NCI-H1105 treated with DMSO at 0.1 percent for 48 hours (cell line): ENCODE measurements around the gene RAB9A.
"Not testable (repeated sequence)": the region's sequence is repeated elsewhere in the genome, so short reads cannot be mapped to it uniquely, and the experiment has no call there.

Source experiments
- DNase-seq: peaks from one replicate; lab custom pipeline; 2025; lab: John Stamatoyannopoulos, UW

Gene RAB9A

DNA sequence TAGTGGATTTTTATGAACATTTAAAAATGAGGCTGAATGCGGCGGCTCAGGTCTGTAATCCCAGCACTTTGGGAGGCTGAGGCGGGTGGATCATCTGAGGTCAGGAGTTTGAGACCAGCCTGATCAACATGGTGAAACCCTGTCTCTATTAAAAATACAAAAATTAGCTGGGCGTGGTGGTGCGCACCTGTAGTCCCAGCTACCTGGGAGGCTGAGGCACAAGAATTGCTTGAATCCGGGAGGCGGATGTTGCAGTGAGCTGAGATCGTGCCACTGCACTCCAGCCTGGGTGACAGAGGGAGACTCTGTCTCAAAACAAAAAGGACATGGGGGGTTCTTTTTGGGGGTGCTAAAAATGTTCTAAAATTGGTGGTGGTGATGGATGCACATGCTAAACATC is 19.2 kb upstream of the RAB9A start:
- DNase-seq, result not testable (repeated sequence)

DNA sequence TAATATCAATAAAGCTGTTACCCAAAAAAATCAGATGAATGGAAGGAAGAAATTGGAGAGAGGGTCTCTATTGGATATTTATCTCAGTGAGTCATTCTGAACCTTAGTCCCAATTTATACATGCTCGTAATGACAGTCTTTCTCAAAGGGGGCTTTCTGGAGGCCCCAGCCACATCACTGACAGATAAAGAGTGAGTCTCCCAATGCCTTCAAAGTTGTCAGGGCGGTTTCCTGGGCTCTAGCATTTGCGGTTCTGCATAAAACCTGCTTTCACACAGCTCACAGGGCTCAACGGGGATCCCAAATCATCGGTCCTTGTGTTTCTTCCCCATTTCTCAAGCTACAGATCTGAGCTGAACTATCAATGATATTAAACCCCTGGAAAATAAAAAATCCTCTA is 18.7 kb upstream of the RAB9A start:
- no peak for DNase-seq

GRCh38 chrX:13673016-13673415 is 15.9 kb upstream of the RAB9A start:
- no peak for DNase-seq

DNA sequence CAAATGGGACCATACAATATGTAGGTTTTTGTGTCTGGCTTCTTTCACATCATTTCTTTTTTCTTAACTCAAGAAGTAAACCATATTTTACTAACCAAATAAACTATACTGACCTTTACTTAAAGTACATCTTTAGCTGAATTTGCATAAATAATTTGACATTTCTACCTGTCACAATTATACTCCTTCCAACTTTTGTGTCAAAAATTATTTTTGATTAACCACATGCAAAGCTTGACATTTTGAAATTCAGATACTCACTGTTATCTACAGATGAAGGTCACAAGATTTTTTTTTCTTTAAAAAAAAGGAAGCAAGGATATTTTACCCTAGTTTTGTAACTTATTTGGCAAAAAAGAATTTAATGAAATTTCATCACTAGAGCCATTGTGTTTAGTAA is 12.0 kb upstream of the RAB9A start:
- no peak for DNase-seq

DNA sequence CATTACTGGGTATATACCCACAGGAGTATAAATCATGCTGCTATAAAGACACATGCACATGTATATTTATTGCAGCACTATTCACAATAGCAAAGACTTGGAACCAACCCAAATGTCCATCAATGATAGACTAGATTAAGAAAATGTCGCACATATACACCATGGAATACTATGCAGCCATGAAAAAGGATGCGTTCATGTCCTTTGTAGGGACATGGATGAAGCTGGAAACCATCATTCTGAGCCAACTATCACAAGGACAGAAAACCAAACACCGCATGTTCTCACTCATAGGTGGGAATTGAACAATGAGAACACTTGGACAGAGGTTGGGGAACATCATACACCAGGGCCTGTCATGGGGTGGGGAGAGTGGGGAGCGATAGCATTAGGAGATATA is 9.2 kb upstream of the RAB9A start:
- DNase-seq, result not testable (repeated sequence)

GRCh38 chrX:13681595-13681994 is 7.3 kb upstream of the RAB9A start:
- no peak for DNase-seq

DNA sequence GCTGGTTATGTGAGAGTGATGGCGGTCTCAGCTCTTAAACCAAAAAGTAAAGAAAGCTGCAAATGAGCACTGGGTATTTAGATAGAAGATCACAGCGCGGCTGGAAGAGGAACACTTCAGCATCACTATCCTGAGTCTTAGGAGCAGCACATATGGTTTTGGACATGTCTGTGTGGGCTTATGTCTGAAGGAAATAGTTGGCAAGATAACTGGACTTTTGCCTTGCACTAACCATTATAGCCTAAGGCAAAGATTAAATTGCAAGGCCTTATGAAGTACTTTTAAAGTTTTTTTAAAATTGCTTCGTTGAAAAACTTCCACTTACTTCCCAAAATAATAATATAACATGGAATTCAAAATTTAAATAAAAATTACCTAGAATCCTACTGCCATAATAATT is 4.6 kb upstream of the RAB9A start:
- no peak for DNase-seq

GRCh38 chrX:13685126-13685763 is 3.7 kb upstream of the RAB9A start:
- DNase-seq, result no peak

DNA sequence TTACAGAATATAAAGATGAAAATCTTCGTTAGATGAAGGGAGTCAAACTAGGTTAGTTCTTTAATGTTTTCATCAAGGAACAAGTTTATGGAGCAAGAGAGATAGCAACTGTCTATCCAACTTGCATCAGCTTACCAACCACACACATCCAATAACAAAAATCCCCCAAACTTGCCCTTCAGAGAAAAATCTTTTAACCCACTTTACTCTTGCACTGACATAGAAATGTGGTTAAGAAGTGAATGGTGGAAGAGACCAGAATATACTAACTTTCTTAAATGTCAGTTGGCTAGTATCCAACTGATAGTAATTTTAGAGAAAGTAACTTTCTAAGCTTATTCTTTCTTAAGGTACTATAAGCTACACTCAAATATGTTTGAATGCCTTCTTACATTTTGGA is 1.7 kb upstream of the RAB9A start:
- no peak for DNase-seq

GRCh38 chrX:13688384-13688957 is 457 bp upstream of the RAB9A start:
- peak; percentile 14 for DNase-seq

DNA sequence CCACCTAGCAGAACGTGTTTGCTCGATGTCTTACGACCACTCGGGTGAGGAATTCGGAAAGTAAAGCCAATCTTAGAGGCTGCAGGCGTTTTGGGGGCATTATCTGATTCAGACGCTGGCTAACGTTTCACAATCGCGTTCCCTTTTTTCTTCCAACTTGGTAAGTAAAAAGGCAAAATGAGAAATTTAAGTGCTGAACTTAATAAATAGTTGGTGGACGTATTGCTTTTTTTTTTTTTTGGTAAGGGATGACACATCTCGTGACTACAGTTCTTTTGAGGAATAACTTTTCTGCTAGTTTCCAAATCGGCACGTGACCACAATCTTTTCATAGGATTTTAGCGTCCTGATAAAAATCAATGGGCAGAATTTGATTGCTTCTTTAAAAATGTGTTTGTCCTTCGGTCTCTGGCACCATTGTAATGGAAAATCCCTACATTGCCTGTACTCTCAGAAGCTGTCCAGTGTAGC is 848 bp downstream of the RAB9A start:
- peak; percentile 12 for DNase-seq

DNA sequence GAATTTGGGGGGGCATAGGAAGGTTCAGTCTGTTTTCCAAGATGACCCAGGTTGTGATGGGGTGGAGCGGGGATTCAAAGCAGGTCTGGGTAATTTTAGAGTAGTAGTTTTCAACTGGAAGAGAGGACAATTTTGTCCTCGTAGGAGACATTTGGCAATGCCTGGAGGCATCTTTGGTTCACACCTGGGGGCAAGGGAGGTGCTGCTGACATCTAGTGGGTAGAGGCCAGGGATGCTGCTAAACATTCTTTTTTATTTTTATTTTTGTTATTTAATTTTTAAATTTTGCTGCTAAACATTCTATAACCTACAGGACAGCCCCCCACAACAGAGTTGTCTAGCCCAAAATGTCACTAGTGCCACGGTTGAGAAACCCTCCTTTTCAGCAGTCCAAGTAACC is 1.9 kb downstream of the RAB9A start:
- DNase-seq, result no peak

DNA sequence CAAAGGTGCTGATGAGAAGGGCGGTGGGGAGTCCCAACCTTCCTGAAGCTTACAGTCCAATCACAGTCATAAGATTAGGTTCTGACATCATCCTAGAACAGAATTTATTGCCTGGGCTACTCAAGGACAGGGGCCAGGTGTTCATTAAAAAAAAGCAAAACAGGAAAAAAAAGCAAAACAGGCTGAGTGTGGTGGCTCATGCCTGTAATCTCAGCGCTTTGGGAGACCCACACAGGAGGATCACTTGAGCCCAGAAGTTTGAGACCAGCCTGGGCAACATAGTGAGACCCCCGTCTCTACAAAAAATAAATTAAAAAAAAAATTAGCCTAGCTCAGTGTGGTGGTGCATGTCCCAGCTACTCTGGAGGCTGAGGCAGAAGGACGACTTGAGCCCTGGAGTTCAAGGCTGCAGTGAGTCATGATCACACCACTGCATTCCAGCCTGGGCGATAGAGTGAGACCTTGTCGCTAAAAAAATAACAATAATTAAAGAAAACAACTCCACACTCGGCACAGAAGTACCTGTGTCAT is 3.0 kb downstream of the RAB9A start:
- DNase-seq, result no peak

DNA sequence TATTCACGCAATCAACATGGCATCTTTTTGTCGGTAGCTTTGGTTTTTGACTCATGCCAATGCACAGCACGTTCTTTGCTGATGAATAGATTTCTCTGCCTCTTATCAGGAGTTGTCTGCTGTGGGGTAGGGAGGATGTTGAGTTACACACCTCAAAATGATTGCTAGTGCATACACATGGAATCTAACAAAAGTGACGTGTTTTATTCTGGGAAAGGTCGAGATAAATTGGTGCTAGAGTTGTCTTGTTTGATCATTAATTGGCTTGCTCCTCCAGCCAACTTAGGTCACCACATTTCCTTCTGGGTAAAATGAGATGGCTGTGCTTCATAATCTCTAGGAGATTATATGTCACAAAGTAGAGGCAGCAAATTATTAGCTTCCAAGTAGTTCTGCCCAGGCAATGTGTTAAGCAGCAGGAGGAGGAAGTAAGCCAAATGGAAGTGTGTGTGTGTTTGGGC is 3.9 kb downstream of the RAB9A start:
- no peak for DNase-seq

GRCh38 chrX:13693341-13693961 is 4.5 kb downstream of the RAB9A start:
- no peak for DNase-seq

GRCh38 chrX:13694359-13694758 is 5.4 kb downstream of the RAB9A start:
- DNase-seq, result no peak

DNA sequence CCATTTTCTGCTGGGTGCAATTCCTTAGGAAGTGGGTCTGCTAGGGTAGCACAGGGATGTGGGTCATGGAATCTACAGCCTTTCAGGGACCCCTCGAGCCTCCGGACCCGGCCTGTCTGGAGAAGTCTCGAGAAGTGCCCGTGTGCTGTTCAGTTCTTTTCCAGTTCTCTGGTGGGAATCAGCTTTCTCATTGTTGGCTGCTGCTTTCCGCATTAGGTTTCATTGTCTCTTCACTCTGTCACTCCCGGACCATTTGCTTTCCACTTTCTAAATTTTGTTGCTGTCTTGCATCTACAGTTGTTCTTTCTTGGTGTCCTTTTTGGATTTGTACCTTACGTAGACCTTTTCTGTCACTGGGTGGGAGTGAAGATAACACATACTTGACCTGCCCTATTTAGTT is 6.1 kb downstream of the RAB9A start:
- no peak for DNase-seq

DNA sequence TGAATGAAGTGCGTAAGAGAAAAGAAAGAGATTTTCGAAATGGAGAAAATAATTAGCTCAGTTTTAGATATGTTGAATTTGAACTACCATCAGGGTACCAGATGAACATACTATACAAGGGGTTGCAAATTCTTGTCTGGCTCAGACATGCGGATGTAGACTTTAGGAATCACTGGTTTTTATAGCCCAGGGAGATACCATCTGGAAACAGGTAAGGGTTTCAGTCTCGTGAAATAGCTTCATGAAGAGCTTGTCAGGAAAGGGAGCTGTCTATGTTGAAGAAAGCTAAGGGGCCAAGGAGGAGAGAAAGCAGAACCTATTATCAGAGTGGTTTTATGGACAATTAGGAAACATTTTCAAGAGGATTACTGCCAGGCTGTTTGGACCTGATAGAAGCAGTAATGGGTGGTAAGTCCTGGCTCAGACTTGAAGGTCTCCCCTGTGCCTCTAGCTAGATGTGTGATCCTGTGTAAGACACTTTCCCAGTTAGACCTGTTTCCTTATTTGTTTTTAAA is 6.7 kb downstream of the RAB9A start:
- DNase-seq, result no peak

- no peak for DNase-seq
Measured at GRCh38 chrX:13697455-13697854, 8.5 kb downstream of the RAB9A start.

GRCh38 chrX:13697976-13698375 is 9.0 kb downstream of the RAB9A start:
- DNase-seq, result no peak

- no peak for DNase-seq
Measured at GRCh38 chrX:13698432-13698831, 9.5 kb downstream of the RAB9A start.

- no peak for DNase-seq
Measured at GRCh38 chrX:13699183-13699826, 10.4 kb downstream of the RAB9A start.

GRCh38 chrX:13700380-13700779 is 11.5 kb downstream of the RAB9A start:
- no peak for DNase-seq
